ENCODE measurements around the gene GCAT. TPM values are rescaled to one million over a fixed set of nuclear protein-coding genes. Genes with fewer than 3 reads are reported as not detected.

The GCAT gene
- polyA plus RNA-seq, 1 experiment = 8.9 TPM

- Histone ChIP-seq H3K27me3 (ENCODE audit: control insufficient read depth, insufficient read depth, low read length) (peaks cover 21% of the 10 kb centered on the region), H3K27ac (ENCODE audit: low read depth, low read length) (no peak overlapping the region), H3K9me3 (ENCODE audit: control insufficient read depth, insufficient read depth, low read length) (no peaks in the 10 kb centered on the region; the same call in 1 of the 2 replicates), H3K4me3 (ENCODE audit: low read depth, low read length) (peak overlapping the region; percentile 32)
- TF ChIP-seq, protein P1, sequence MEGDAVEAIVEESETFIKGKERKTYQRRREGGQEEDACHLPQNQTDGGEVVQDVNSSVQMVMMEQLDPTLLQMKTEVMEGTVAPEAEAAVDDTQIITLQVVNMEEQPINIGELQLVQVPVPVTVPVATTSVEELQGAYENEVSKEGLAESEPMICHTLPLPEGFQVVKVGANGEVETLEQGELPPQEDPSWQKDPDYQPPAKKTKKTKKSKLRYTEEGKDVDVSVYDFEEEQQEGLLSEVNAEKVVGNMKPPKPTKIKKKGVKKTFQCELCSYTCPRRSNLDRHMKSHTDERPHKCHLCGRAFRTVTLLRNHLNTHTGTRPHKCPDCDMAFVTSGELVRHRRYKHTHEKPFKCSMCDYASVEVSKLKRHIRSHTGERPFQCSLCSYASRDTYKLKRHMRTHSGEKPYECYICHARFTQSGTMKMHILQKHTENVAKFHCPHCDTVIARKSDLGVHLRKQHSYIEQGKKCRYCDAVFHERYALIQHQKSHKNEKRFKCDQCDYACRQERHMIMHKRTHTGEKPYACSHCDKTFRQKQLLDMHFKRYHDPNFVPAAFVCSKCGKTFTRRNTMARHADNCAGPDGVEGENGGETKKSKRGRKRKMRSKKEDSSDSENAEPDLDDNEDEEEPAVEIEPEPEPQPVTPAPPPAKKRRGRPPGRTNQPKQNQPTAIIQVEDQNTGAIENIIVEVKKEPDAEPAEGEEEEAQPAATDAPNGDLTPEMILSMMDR (IDR thresholded peaks at IDR 0.05; ENCODE audit: low read depth, low read length) = no peak
- POLR2A ChIA-PET = interaction anchor here (0.8 to 2.0 kb wide), 4 partner anchors 9 to 44 kb away, joined by 3 to 15 read pairs (median 8); partner anchors contain the start of gene GCAT
- DNase-seq (ENCODE audit: low read depth, low spot score) = no peak
- CTCF ChIA-PET = interaction anchor here (0.6 to 7.0 kb wide), 6 partner anchors 9 to 146 kb away, joined by 4 to 133 read pairs (median 24); partner anchors contain the start of gene GCAT
Measured at GRCh38 chr22:37819105-37819433, 11.3 kb downstream of the GCAT start.

- POLR2A ChIA-PET = interaction anchor here (0.5 kb wide), 2 partner anchors 180 to 357 kb away, joined by 3 to 4 read pairs; no protein-coding TSS in a partner anchor
- H3K27me3 ChIP-seq (ENCODE audit: control insufficient read depth, insufficient read depth, low read length) = peaks cover 21% of the 10 kb centered on the region
- H3K9me3 ChIP-seq (ENCODE audit: control insufficient read depth, insufficient read depth, low read length) = no peaks in the 10 kb centered on the region; the same call in 1 of the 2 replicates
- H3K4me3 ChIP-seq (ENCODE audit: low read depth, low read length) = no peak overlapping the region
- DNase-seq (ENCODE audit: low read depth, low spot score) = no peak
- TF ChIP-seq, protein P1 (IDR thresholded peaks at IDR 0.05; ENCODE audit: low read depth, low read length) = no peak
- CTCF ChIA-PET = interaction anchor here (0.6 to 7.0 kb wide), 4 partner anchors 23 to 144 kb away, joined by 3 to 133 read pairs (median 24); no protein-coding TSS in a partner anchor
- no peak overlapping the region for H3K27ac ChIP-seq (ENCODE audit: low read depth, low read length)
Measured at GRCh38 chr22:37820350-37820749, 12.6 kb downstream of the GCAT start.

GRCh38 chr22:37822079-37822833, 14.5 kb downstream of the GCAT start:
- Histone ChIP-seq H3K27me3 (ENCODE audit: control insufficient read depth, insufficient read depth, low read length) (peaks cover 21% of the 10 kb centered on the region), H3K9me3 (ENCODE audit: control insufficient read depth, insufficient read depth, low read length) (no peaks in the 10 kb centered on the region; the same call in 1 of the 2 replicates), H3K27ac (ENCODE audit: low read depth, low read length) (no peak overlapping the region), H3K4me3 (ENCODE audit: low read depth, low read length) (no peak overlapping the region)
- ChIA-PET CTCF (no interaction called here), POLR2A (no interaction called here)
- TF ChIP-seq, protein P1 (IDR thresholded peaks at IDR 0.05; ENCODE audit: low read depth, low read length) = no peak
- no peak for DNase-seq (ENCODE audit: low read depth, low spot score)

- no peak within 1 kb of the TSS for H3K4me3 ChIP-seq (ENCODE audit: low read depth, low read length)
- ChIA-PET CTCF (interaction anchor here (1.7 kb wide), 1 partner anchor 39 kb away, joined by 5 read pairs; no protein-coding TSS in a partner anchor), POLR2A (no interaction called here)
- H3K27ac ChIP-seq (ENCODE audit: low read depth, low read length) = no peak within 1 kb of the TSS
- DNase-seq (ENCODE audit: low read depth, low spot score) = no peak
- TF ChIP-seq, protein P1 (IDR thresholded peaks at IDR 0.05; ENCODE audit: low read depth, low read length) = no peak
- H3K27me3 ChIP-seq (ENCODE audit: control insufficient read depth, insufficient read depth, low read length) = peaks cover 21% of the 10 kb centered on the region
- no peaks in the 10 kb centered on the region; the same call in 1 of the 2 replicates for H3K9me3 ChIP-seq (ENCODE audit: control insufficient read depth, insufficient read depth, low read length)
Measured at GRCh38 chr22:37823134-37823985, 15.6 kb downstream of the GCAT start, which contains the start of gene GALR3. GALR3 (plus strand) TSS chr22:37823382; CDS start chr22:37823407, 25 bp downstream.

Measured in AG04450 (cell line).